Stimulated activated CD8-positive, alpha-beta memory T cell treated with anti-CD3 and anti-CD28 coated beads, Interleukin-4, amount 100 ng/mL, for 1 hour (primary cell): ENCODE measurements around the gene GLIPR1.
A peak's percentile ranks its signal among the peaks of the same experiment; 100 is the strongest.
"Not testable (repeated sequence)": the region's sequence is repeated elsewhere in the genome, so short reads cannot be mapped to it uniquely, and the experiment has no call there.

Source experiments
- DNase-seq, 2 donors: peaks; one replicate each; pipeline ENCODE4 v3.0.0-alpha.2; 2020; ENCODE audit warnings: low read depth in 2 of 2, low spot score in 1 of 2

GLIPR1 gene

DNA sequence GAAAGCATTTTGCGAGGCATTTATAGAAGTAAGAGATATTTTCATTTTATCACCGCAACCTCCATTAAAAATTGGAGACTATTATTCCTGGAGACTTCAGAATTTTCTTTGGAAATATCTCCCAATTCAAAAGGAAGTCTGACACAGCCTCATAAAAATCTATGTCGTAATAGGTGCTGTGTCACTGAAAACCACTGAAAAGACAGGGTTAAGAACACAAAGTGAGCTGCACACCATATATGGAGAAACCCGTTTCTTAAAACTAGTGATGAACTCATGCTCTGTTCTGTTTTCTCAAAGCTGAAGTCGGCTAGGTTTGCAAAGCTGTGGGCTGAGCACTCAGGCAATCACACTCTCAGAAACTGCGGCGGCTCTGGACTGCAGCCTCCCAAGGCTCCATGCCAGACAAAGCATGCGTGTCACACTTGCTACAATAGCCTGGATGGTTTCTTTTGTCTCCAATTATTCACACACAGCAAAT lies at the start of gene GLIPR1:
TSS of gene GLIPR1 (plus strand) at position 287 of the 481 bp plus-strand sequence. CDS start at position 413, 126 bp downstream.
- DNase-seq = peak; percentile 36 to 41

DNA sequence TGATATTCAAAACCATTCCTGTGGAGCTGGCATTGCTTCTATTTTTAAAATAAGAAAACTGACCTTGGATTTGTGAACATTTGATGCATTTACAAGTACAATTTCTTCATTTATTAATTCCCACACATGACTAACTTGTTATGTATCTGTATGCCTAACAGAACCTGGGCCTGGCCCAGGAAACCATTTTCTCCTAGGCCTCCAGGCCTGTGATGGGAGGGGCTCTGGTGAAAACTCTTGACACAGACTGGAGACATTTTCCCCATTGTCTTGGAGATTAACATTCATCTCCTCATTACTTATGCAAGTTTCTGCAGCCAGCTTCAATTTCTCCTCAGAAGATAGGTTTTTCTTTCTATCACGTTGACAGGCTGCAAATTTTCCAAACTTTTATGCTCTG lies 47.6 kb upstream of the GLIPR1 start:
- no peak for DNase-seq

- DNase-seq = no peak
Measured at GRCh38 chr12:75437564-75437963, 43.0 kb upstream of the GLIPR1 start.

DNA sequence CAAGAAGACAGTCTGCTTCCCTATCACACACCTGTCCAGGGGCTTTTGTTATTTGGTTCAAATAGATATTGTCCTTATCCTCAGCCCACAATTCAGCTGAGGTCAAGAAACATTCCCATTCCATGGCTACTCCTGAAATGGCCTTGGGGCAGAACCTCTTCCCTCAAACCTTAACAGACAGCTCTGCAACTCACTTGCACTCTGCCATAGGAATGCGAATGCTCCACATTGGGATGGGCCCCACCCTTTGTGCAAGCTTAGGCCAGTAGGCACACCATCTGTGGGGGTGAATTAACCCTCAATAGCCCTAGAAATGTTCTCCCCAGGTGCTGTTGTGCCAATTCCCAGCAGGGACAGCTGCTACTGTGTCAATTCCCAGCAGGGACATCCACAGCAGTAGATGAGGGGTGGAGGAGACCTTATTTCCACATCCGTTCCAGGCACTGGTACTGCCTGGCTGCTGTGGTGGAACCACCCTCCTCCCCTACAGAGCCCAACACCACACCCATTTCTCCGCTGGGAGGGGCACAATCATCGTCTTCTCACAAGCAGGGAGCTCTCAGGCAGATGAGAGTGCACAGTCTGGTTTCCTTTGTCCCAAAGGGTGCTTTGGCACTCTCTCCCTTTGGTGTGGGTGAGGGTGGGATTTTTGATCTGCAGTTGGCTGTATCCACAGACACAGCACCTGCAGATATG lies 42.3 kb upstream of the GLIPR1 start:
- no peak for DNase-seq

DNA sequence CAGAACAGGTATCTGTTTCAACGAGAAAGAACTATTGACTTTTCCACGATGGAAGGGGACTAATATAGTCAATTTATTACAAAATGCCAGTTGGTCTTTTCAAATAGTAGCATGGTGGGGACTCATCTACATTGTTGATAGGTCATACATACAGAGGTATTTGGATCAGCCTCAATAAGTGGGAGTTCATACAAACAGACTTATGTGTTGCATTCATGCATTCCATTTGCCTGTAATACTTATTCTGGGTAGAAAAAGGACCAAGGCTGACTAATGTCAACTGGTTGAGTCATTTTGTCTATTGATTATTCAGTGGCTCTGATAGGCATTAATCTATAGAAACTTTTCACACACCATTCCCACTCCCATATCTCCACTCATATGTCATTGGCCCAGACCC lies 41.5 kb upstream of the GLIPR1 start:
- DNase-seq = no peak

GRCh38 chr12:75439930-75440329 lies 40.6 kb upstream of the GLIPR1 start:
- no peak for DNase-seq

DNA sequence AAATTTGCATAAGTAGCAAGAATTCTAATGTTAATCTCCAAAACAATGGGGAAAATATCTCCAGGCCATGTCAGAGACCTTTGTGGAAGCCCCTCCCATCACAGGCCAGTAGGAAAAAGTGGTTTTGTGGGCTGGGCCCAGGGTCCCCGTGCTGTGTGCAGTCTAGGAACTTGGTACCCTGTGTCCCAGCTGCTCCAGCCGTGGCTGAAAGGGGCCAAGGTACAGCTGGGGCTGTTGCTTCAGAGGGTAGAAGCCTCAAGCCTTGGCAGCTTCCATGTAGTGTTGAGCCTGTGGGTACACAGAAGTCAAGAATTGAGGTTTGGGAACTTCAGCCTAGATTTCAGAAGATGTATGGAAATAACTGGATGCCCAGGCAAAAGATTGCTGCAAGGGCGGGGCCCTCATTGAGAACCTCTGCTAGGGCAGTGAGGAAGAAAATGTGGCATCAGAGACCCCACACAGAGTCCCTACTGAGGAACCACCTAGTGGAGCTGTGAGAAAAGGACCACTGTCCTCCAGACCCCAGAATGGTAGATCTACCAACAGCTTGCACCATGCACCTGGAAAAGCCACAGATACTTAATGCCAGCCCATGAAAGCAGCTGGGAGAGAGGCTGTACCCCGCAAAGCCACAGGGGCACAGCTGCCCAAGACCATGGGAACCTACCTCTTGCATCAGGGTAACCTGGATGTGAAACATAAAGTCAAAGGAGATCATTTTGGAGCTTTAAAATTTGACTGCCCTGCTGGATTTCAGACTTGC lies 38.7 kb upstream of the GLIPR1 start:
- not testable (repeated sequence) for DNase-seq

- DNase-seq = not testable (repeated sequence)
Measured at GRCh38 chr12:75442454-75442853, 38.1 kb upstream of the GLIPR1 start.

DNA sequence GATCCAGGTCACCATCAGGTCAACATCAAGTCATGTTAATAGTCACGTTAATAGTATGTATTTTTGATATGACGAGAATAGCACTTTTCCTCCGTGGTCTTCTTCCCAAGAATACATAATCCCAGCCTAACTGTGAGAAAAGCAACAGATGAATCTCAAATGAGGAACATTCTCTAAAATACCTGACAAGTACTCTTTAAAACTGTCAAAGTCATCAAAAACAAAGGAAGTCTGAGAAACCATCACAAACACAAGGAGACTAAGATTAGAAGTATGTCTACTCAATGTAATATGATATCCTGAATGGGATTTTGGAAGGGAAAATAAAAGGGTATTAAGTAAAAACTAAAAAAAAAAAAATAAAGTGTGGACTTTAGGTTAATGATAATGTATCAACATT lies 36.8 kb upstream of the GLIPR1 start:
- no peak for DNase-seq

DNA sequence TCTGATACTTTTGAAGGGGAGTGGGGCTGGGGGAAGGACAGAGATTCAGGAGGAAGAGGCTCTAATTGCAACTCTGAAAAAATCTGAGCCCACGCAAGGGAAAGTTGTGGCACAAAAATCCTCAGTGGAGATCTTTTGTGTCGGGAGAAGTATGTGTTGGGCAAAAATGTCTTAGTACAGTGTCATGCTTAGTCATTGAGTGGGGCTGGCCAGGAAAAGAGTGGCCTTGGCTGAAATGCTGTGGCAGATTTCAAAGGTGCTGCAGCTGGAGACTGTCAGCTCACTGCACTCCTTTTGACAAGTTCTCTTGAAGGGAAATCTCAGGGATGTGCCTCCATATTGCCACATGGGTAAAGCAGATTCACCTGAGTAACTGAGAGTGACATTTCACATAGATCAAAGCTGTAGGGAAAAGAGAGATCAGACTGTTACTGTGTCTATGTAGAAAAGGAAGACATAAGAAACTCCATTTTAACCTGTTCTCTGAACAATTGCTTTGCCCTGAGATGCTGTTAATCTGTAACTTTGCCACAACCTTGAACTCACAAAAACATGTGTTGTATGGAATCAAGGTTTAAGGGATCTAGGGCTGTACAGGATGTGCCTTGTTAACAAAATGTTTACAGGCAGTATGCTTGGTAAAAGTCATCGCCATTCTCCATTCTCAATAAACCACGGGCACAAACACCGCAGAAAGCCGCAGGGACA lies 36.0 kb upstream of the GLIPR1 start:
- DNase-seq = no peak

- DNase-seq = not testable (repeated sequence)
Measured at GRCh38 chr12:75445137-75445507, 35.4 kb upstream of the GLIPR1 start.

DNA sequence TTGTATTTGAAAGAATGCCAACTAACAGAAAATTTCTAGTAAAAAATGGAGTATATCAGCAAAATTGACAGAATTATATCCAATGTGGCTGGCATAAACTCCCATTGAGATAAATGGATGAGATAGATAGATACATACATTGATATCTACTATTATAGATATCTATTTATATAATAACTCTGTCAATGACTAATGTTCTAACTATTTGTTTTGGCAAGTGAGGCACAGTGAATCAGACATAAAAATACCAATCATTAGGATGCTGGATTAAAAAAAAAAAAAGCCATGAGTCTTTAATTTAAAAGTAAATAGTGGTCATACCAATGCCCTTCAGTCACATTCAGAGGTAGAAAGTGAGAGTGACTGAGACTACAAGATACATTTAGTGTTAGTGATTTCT lies 33.7 kb upstream of the GLIPR1 start:
- DNase-seq = no peak

DNA sequence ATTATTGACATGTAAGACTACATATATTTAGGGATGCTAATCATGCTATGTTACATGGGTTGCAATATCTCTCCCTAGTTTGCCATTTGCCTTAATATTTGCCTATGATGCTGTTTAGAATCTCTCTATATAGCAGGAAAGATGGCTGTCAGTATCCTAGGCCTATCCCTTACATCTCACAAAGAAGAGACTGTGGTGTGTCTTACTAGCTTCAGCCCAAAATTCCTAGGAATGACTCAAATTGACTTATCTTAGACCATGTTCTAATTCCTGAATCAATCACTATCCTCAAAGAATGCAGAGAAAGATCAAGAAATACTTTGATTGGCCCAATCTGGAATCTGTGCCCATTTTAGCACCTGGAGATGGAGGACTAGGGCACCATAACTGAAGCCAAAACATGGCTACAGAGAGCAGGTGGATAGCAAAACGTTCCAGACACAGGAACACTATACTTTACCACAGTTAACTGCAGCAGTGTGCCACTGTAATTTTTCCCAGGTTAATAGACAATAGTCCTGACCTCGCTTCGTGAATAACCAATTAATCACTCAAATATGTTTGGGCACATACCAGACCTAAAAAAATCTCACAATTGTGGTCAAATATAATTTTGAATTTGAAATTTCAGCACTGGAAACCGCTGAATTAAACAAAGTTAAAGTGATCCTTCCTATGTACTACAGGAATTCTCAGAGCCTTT lies 32.7 kb upstream of the GLIPR1 start:
- no peak for DNase-seq

DNA sequence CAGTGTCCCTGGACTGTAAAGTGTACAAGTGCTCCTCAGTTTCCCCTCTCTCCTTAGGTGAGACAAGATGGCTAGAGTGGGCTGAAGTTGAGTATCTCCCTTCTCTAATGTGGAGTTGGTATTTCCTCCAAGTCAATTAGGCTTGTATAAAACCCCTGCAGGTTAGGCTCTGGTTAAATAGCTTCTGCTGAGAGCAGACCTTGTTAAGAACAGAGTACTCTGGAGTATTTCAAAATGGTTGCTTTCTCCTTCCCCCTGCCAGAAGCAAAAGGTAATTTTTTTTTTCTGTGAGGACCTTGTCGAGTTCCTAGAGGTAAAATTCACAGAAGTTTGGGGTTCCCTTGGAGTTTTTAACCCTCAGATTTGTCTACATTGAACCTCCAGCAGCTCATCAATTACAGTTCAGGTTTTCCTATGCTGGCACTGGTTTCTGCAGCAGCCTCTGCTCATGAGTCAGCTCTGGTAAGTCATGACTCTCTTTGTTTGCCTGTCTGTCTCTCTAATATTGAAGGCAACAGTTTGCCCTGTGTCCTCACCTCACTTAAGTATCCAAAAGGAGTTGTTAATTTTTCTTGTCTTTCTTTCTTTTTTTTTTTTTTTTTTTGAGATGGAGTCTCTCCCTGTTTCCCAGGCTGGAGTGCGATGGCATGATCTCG lies 27.8 kb upstream of the GLIPR1 start:
- no peak for DNase-seq

DNA sequence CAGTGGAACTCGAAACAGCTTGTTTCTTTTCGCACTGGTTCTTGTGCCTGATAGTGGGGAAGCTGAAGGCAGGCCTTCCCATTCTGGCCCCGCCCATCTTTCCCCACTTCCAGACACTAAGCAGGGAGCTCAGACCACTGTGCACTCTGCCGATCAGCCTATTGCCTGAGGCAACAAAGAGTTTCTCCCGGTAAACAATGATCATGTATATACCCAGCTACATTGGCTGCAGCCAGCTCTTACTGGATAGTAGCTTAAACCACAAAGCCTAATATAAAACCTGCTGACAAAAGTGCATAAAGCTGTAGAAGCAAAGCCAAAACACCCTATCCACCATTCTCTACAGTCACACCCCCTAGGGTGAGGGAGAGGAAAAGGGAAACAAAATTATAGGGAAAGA lies 24.7 kb upstream of the GLIPR1 start:
- no peak for DNase-seq

- DNase-seq = no peak
Measured at GRCh38 chr12:75457191-75457590, 23.4 kb upstream of the GLIPR1 start.

- not testable (repeated sequence) for DNase-seq
Measured at GRCh38 chr12:75457866-75458265, 22.7 kb upstream of the GLIPR1 start.

GRCh38 chr12:75459755-75460154 lies 20.8 kb upstream of the GLIPR1 start:
- no peak for DNase-seq

GRCh38 chr12:75460204-75460603 lies 20.4 kb upstream of the GLIPR1 start:
- no peak for DNase-seq
